H9 (cell line): ENCODE data around the gene MSX2. TPM values are rescaled to one million over a fixed set of nuclear protein-coding genes. Genes with fewer than 3 reads are reported as not detected.

ENCODE experiments used
- DNase-seq: peaks from one replicate; pipeline ENCODE4 v3.0.0-alpha.2; 2017
- H2AFZ ChIP-seq: one replicate; pipeline ENCODE4 v1.6.1; 2013; ENCODE audit warnings: mild to moderate bottlenecking, low read length, control low read depth, moderate library complexity
- H2AK5ac ChIP-seq: 2 replicates; pipeline ENCODE4 v1.6.1; 2013; ENCODE audit warnings: low read length, control low read depth, mixed read lengths; ENCODE audit not compliant: insufficient read length
- H2BK120ac ChIP-seq: one replicate; pipeline ENCODE4 v1.6.1; 2013; ENCODE audit warnings: low read depth, mild to moderate bottlenecking, low read length, control low read depth, inconsistent platforms; ENCODE audit not compliant: poor library complexity, severe bottlenecking
- H2BK12ac ChIP-seq: 2 replicates; pipeline ENCODE4 v1.6.1; 2013; ENCODE audit warnings: low read length, control low read depth, mixed read lengths, low read depth; ENCODE audit not compliant: insufficient read length
- H2BK15ac ChIP-seq: 2 replicates; pipeline ENCODE4 v1.6.1; 2013; ENCODE audit warnings: low read depth, low read length, control low read depth
- H2BK20ac ChIP-seq: one replicate; pipeline ENCODE4 v1.6.1; 2013; ENCODE audit warnings: low read depth, mild to moderate bottlenecking, low read length, control low read depth, inconsistent platforms; ENCODE audit not compliant: poor library complexity, severe bottlenecking
- H2BK5ac ChIP-seq: 2 replicates; pipeline ENCODE4 v1.6.1; 2013; ENCODE audit warnings: low read length, control low read depth, mixed read lengths; ENCODE audit not compliant: insufficient read length
- H3K14ac ChIP-seq: 2 replicates; pipeline ENCODE4 v1.6.1; 2013; ENCODE audit warnings: low read length, control low read depth; ENCODE audit not compliant: insufficient read depth
- H3K18ac ChIP-seq: 2 replicates; pipeline ENCODE4 v1.6.1; 2013; ENCODE audit warnings: low read depth, mild to moderate bottlenecking, mixed read lengths, low read length, control low read depth; ENCODE audit not compliant: insufficient read length
- H3K23ac ChIP-seq: 2 replicates; pipeline ENCODE4 v1.6.1; 2013; ENCODE audit warnings: low read length, control low read depth, mixed read lengths, low read depth; ENCODE audit not compliant: insufficient read length
- H3K23me2 ChIP-seq: 2 replicates; pipeline ENCODE4 v1.6.1; 2013; ENCODE audit warnings: low read depth, mild to moderate bottlenecking, mixed read lengths, low read length, control low read depth; ENCODE audit not compliant: insufficient read length, poor library complexity, severe bottlenecking
- H3K27ac ChIP-seq: 2 replicates; pipeline ENCODE4 v1.5.1; 2013; ENCODE audit warnings: low read length, control low read depth, mixed read lengths, low read depth; ENCODE audit not compliant: insufficient read length
- H3K27me3 ChIP-seq: 2 replicates; pipeline ENCODE4 v1.6.1; 2013; ENCODE audit warnings: low read length, control low read depth, inconsistent platforms; ENCODE audit not compliant: insufficient read depth
- H3K4ac ChIP-seq: 2 replicates; pipeline ENCODE4 v1.6.1; 2013; ENCODE audit warnings: low read depth, mild to moderate bottlenecking, control low read depth, inconsistent platforms, low read length, moderate library complexity
- H3K4me1 ChIP-seq: 2 replicates; pipeline ENCODE4 v1.6.1; 2013; ENCODE audit warnings: low read length, control low read depth, inconsistent platforms; ENCODE audit not compliant: insufficient read depth
- H3K4me2 ChIP-seq: 2 replicates; pipeline ENCODE4 v1.6.1; 2013; ENCODE audit warnings: low read length, control low read depth, mixed read lengths; ENCODE audit not compliant: insufficient read length, insufficient read depth
- H3K56ac ChIP-seq: 2 replicates; pipeline ENCODE4 v1.6.1; 2013; ENCODE audit warnings: low read depth, mild to moderate bottlenecking, mixed read lengths, low read length, control low read depth; ENCODE audit not compliant: insufficient read length
- H3K79me1 ChIP-seq: 2 replicates; pipeline ENCODE4 v1.6.1; 2013; ENCODE audit warnings: low read depth, mild to moderate bottlenecking, moderate library complexity, low read length, control low read depth, inconsistent platforms; ENCODE audit not compliant: insufficient read depth, poor library complexity, severe bottlenecking
- H3K79me2 ChIP-seq: 2 replicates; pipeline ENCODE4 v1.6.1; 2013; ENCODE audit warnings: low read length, control low read depth, inconsistent platforms; ENCODE audit not compliant: insufficient read depth
- H3K9ac ChIP-seq: 2 replicates; pipeline ENCODE4 v1.6.1; 2013; ENCODE audit warnings: low read length, control low read depth, mixed read lengths; ENCODE audit not compliant: insufficient read length; ENCODE audit errors: extremely low read depth
- H3K9me3 ChIP-seq: one replicate; pipeline ENCODE4 v1.6.1; 2013; ENCODE audit warnings: low read depth, low read length, inconsistent platforms; ENCODE audit not compliant: control insufficient read depth
- H3T11ph ChIP-seq: one replicate; pipeline ENCODE4 v1.6.1; 2013; ENCODE audit warnings: mild to moderate bottlenecking, low read length, control low read depth, inconsistent platforms
- H4K20me1 ChIP-seq: one replicate; pipeline ENCODE4 v1.6.1; 2013; ENCODE audit not compliant: control insufficient read depth, insufficient read length, insufficient read depth
- H4K5ac ChIP-seq: 2 replicates; pipeline ENCODE4 v1.6.1; 2013; ENCODE audit warnings: low read depth, mild to moderate bottlenecking, mixed read lengths, low read length, control low read depth; ENCODE audit not compliant: insufficient read length
- H4K8ac ChIP-seq: replicated peaks from 2 replicates; pipeline ENCODE4 v1.6.1; 2013; ENCODE audit warnings: low read length, control low read depth, mixed read lengths, low read depth; ENCODE audit not compliant: insufficient read length
- H4K91ac ChIP-seq: 2 replicates; pipeline ENCODE4 v1.6.1; 2013; ENCODE audit warnings: low read depth, mild to moderate bottlenecking, moderate library complexity, mixed read lengths, low read length, control low read depth; ENCODE audit not compliant: insufficient read length
- H3K27ac Mint-ChIP-seq, 3 experiments: 2 replicates in 2 of 3; 3 replicates in 1 of 3; pipeline ENCODE4 v1.8.0; 2020 to 2021; ENCODE audit warnings: mixed read lengths in 3 of 3, mild to moderate bottlenecking in 1 of 3, moderate library complexity in 1 of 3
- H3K27me3 Mint-ChIP-seq: 2 replicates; pipeline ENCODE4 v1.8.0; 2021; ENCODE audit warnings: low read depth, mild to moderate bottlenecking, moderate library complexity, mixed read lengths
- H3K36me3 Mint-ChIP-seq, 3 experiments: 2 replicates in 2 of 3; 3 replicates in 1 of 3; pipeline ENCODE4 v1.8.0; 2020 to 2021; ENCODE audit warnings: low read depth in 3 of 3, mixed read lengths in 3 of 3; ENCODE audit not compliant: insufficient read depth in 1 of 3
- H3K4me1 Mint-ChIP-seq, 2 experiments: 2 replicates each; pipeline ENCODE4 v1.8.0; 2020; ENCODE audit warnings: mixed read lengths in 2 of 2
- H3K4me3 Mint-ChIP-seq, 2 experiments: 2 replicates in 1 of 2; 3 replicates in 1 of 2; pipeline ENCODE4 v1.8.0; 2020 to 2021; ENCODE audit warnings: mild to moderate bottlenecking in 2 of 2, mixed read lengths in 2 of 2, moderate library complexity in 1 of 2
- H3K9me3 Mint-ChIP-seq, 2 experiments: 2 replicates in 1 of 2; 3 replicates in 1 of 2; pipeline ENCODE4 v1.8.0; 2020; ENCODE audit warnings: mild to moderate bottlenecking in 2 of 2, mixed read lengths in 2 of 2, moderate library complexity in 1 of 2
- CTCF ChIP-seq: fragments of 200-600 bp; sonication (generic); conservative IDR thresholded peaks from 3 replicates; pipeline ENCODE4 v1.8.0; 2021; ENCODE audit warnings: antibody characterized with exemption, mild to moderate bottlenecking
- WGBS: extraction: QIAGEN DNeasy Blood & Tissue Kit; methylation state at CpG from one replicate; pipeline ENCODE4 v1.1.7; 2013; ENCODE audit warnings: missing lambda C conversion rate, low lambda C conversion rate, mixed read lengths; ENCODE audit not compliant: insufficient read length; ENCODE audit errors: extremely low coverage; 5-methylcytosine and 5-hydroxymethylcytosine counted together
- total RNA-seq: library from RNA; stranded (reverse); gene quantifications from 2 replicates; pipeline ENCODE4 v1.2.1, GENCODE V29; 2021

Gene MSX2
- total RNA-seq, 1 experiment from 2014 or later, result 0.35 TPM

GRCh38 chr5:174736331-174736721 is 11.9 kb downstream of the MSX2 start:
- no peaks in the 10 kb centered on the region for H3K79me2 ChIP-seq
- no peak overlapping the region for H4K5ac ChIP-seq
- no peak overlapping the region for H2AK5ac ChIP-seq
- H3K27ac ChIP-seq, result no peak overlapping the region
- H3K4ac ChIP-seq, result no peak overlapping the region
- H3T11ph ChIP-seq, result no peak overlapping the region
- peaks cover 61% of the 10 kb centered on the region for H3K27me3 ChIP-seq
- peaks cover 2% of the 10 kb centered on the region; the same call in 1 of the 2 replicates for H3K4me1 ChIP-seq
- WGBS, result no CpG with 5 or more reads among the region's 4 CpGs
- H3K9me3 ChIP-seq, result no peaks in the 10 kb centered on the region
- peaks cover 90% of the 10 kb centered on the region for H3K27me3 Mint-ChIP-seq
- peaks cover 11% of the 10 kb centered on the region for H3K23me2 ChIP-seq
- H3K27ac Mint-ChIP-seq, result no peak overlapping the region
- no peak overlapping the region for H4K8ac ChIP-seq
- H4K91ac ChIP-seq, result no peak overlapping the region
- no peak overlapping the region for H2BK15ac ChIP-seq
- peaks cover 40 to 45% of the 10 kb centered on the region in 2 experiments for H3K4me1 Mint-ChIP-seq
- no peak overlapping the region for H3K18ac ChIP-seq
- no peaks in the 10 kb centered on the region for H4K20me1 ChIP-seq
- H3K56ac ChIP-seq, result no peak overlapping the region
- H2BK120ac ChIP-seq, result no peak overlapping the region
- no peak overlapping the region for H2BK20ac ChIP-seq
- peak overlapping the region in 1 of 2 experiments; percentile 84; a peak in 3 of 5 replicates for H3K4me3 Mint-ChIP-seq
- H3K9ac ChIP-seq, result no peak overlapping the region
- no peak; the same call in 2 of the 3 replicates for TF ChIP-seq CTCF
- no peaks in the 10 kb centered on the region for H3K36me3 Mint-ChIP-seq
- no peak overlapping the region for H3K14ac ChIP-seq
- no peak overlapping the region for H2AFZ ChIP-seq
- H2BK5ac ChIP-seq, result no peak overlapping the region
- H3K4me2 ChIP-seq, result peak overlapping the region; percentile 78
- peaks cover 0 to 6% of the 10 kb centered on the region in 2 experiments; a peak in 1 of 5 replicates for H3K9me3 Mint-ChIP-seq
- H3K23ac ChIP-seq, result no peak overlapping the region
- H2BK12ac ChIP-seq, result no peak overlapping the region
- DNase-seq, result no peak
- no peaks in the 10 kb centered on the region for H3K79me1 ChIP-seq
